GM12878 (cell line): Measurements from ENCODE around the gene DBX2. TPM values are rescaled to one million over a fixed set of nuclear protein-coding genes. Genes with fewer than 3 reads are reported as not detected.

Experiments
- ASH2L ChIP-seq: fragments of 300-600, 200-600 bp; sonication (generic); IDR thresholded peaks from 2 replicates; pipeline ENCODE4 v1.6.1; 2017; ENCODE audit warnings: low read depth, mild to moderate bottlenecking, borderline replicate concordance
- BACH1 ChIP-seq: fragments of 450-650 bp; IDR thresholded peaks from 2 replicates; pipeline ENCODE4 v1.6.1; 2017; ENCODE audit warnings: mild to moderate bottlenecking, borderline replicate concordance
- DPF2 ChIP-seq: fragments of 450-650 bp; IDR thresholded peaks from 2 replicates; pipeline ENCODE4 v1.6.1; 2017; ENCODE audit warnings: mild to moderate bottlenecking
- FOXK2 ChIP-seq: fragments of 450-650 bp; IDR thresholded peaks from 2 replicates; pipeline ENCODE4 v1.6.1; 2017; ENCODE audit warnings: mild to moderate bottlenecking, moderate library complexity
- MXI1 ChIP-seq: fragments of 150-350 bp; IDR thresholded peaks from 2 replicates; pipeline ENCODE4 v1.6.1; 2011; ENCODE audit warnings: low read depth, mild to moderate bottlenecking, inconsistent platforms, low read length, improper control_type of control experiment
- MYB ChIP-seq: fragments of 150-350 bp; IDR thresholded peaks from 2 replicates; pipeline ENCODE4 v1.6.1; 2014; ENCODE audit warnings: mild to moderate bottlenecking, low read depth, low read length, borderline replicate concordance
- RAD21 ChIP-seq: IDR thresholded peaks from 2 replicates; pipeline ENCODE4 v1.6.1; 2011; ENCODE audit warnings: mild to moderate bottlenecking, low read depth, low read length, moderate library complexity; ENCODE audit not compliant: insufficient read depth
- SUZ12 ChIP-seq: fragments of 200-600 bp; sonication (generic); IDR thresholded peaks from one replicate; pipeline ENCODE4 v1.6.1; 2018; ENCODE audit warnings: antibody characterized with exemption, mild to moderate bottlenecking; ENCODE audit not compliant: unreplicated experiment
- TARDBP ChIP-seq: IDR thresholded peaks from 2 replicates; pipeline ENCODE4 v1.6.1; 2016; ENCODE audit warnings: borderline replicate concordance
- ZNF622 ChIP-seq: fragments of 450-650 bp; IDR thresholded peaks from 2 replicates; pipeline ENCODE4 v1.6.1; 2017; ENCODE audit warnings: mild to moderate bottlenecking, inconsistent platforms
- polyA plus RNA-seq, 11 experiments: library from polyadenylated mRNA; depleted of rRNA in 4 of 11; unstranded in 6 of 11; stranded (reverse) in 5 of 11; fragments of >200 nt; fragmentation: Nextera tagmentation in 4 of 11; fragmentation: Illumina TruSeq in 1 of 11; extraction: Ambion mirVana in 4 of 11; extraction: Trizol in 1 of 11; gene quantifications; 1 replicate in 1 of 11; 2 replicates in 10 of 11; pipeline versions ENCODE4 v1.2.1 to v1.2.3, GENCODE V29; 2011 to 2016; ENCODE audit warnings: inconsistent platforms in 2 of 11, missing spikeins in 2 of 11, low read depth in 1 of 11
- total RNA-seq, 4 experiments: library from RNA; depleted of rRNA in 3 of 4; stranded (reverse); fragments of >200 nt in 3 of 4; fragmentation: Illumina TruSeq in 1 of 4; extraction: Trizol in 1 of 4; gene quantifications; 2 replicates each; pipeline versions ENCODE4 v1.2.1 to v1.2.3, GENCODE V29; 2013 to 2021
- TF ChIP-seq, protein P1 (sequence below): fragments of 450-650 bp; formaldehyde crosslinking; IDR thresholded peaks from 2 replicates; pipeline ENCODE4 v1.4.0; 2020; ENCODE audit warnings: mild to moderate bottlenecking, moderate library complexity
- TF ChIP-seq, protein P2 (sequence below): IDR thresholded peaks from 2 replicates; pipeline ENCODE4 v1.6.1; 2011; ENCODE audit warnings: low read depth, low read length, improper control_type of control experiment, borderline replicate concordance

Gene DBX2
- total and polyA plus RNA-seq, 10 of the 15 experiments (the other 5 are each of a cell fraction or from before 2014, with no cell fraction given) = not detected

DNA sequence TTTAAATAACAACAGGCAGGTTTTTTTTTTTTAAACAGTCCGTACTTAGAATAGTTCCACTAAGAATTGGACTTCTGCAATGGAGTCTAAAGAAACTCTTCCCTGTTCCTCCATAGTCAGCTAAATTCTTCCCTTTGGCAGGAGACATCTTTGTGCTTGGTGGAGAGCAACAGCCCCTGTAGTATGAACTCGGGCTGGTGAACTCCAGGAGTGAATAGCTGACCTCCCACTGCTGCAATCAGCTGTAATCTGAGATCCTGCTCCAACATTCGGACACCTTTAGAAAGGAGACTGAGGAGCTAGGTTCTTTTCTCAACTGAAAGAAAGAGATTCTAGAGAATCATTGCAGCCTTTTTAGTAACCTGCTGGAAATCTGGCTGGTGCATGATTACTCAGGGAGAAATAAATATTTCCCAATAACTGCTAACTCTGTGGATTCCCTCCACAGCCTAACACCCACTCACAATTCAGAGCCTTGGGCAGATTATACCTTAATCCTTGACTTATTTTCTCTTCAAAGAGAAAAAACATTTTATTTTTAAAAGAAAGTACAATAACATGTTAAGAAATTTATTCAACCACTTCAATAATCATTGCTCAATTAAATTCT is 25.6 kb upstream of the DBX2 start (continued):
- TF ChIP-seq, protein P1, sequence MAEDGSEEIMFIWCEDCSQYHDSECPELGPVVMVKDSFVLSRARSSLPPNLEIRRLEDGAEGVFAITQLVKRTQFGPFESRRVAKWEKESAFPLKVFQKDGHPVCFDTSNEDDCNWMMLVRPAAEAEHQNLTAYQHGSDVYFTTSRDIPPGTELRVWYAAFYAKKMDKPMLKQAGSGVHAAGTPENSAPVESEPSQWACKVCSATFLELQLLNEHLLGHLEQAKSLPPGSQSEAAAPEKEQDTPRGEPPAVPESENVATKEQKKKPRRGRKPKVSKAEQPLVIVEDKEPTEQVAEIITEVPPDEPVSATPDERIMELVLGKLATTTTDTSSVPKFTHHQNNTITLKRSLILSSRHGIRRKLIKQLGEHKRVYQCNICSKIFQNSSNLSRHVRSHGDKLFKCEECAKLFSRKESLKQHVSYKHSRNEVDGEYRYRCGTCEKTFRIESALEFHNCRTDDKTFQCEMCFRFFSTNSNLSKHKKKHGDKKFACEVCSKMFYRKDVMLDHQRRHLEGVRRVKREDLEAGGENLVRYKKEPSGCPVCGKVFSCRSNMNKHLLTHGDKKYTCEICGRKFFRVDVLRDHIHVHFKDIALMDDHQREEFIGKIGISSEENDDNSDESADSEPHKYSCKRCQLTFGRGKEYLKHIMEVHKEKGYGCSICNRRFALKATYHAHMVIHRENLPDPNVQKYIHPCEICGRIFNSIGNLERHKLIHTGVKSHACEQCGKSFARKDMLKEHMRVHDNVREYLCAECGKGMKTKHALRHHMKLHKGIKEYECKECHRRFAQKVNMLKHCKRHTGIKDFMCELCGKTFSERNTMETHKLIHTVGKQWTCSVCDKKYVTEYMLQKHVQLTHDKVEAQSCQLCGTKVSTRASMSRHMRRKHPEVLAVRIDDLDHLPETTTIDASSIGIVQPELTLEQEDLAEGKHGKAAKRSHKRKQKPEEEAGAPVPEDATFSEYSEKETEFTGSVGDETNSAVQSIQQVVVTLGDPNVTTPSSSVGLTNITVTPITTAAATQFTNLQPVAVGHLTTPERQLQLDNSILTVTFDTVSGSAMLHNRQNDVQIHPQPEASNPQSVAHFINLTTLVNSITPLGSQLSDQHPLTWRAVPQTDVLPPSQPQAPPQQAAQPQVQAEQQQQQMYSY (CRISPR knock-in tag) = no peak
- TF ChIP-seq TARDBP (no peak), ZNF622 (no peak), SUZ12 (no peak), MXI1 (no peak), DPF2 (no peak), BACH1 (no peak), MYB (no peak), RAD21 (no peak), ASH2L (no peak), FOXK2 (no peak)
- TF ChIP-seq, protein P2, sequence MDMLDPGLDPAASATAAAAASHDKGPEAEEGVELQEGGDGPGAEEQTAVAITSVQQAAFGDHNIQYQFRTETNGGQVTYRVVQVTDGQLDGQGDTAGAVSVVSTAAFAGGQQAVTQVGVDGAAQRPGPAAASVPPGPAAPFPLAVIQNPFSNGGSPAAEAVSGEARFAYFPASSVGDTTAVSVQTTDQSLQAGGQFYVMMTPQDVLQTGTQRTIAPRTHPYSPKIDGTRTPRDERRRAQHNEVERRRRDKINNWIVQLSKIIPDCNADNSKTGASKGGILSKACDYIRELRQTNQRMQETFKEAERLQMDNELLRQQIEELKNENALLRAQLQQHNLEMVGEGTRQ = no peak
